GM21723 (cell line): ENCODE results near the gene PARN.

Source experiments
- ATAC-seq: cut with Tn5 transposase; IDR thresholded peaks from one replicate; pipeline ENCODE4 v1.9.1; 2021; ENCODE audit warnings: mild to moderate bottlenecking, moderate library complexity; ENCODE audit not compliant: unreplicated experiment

Gene PARN

DNA sequence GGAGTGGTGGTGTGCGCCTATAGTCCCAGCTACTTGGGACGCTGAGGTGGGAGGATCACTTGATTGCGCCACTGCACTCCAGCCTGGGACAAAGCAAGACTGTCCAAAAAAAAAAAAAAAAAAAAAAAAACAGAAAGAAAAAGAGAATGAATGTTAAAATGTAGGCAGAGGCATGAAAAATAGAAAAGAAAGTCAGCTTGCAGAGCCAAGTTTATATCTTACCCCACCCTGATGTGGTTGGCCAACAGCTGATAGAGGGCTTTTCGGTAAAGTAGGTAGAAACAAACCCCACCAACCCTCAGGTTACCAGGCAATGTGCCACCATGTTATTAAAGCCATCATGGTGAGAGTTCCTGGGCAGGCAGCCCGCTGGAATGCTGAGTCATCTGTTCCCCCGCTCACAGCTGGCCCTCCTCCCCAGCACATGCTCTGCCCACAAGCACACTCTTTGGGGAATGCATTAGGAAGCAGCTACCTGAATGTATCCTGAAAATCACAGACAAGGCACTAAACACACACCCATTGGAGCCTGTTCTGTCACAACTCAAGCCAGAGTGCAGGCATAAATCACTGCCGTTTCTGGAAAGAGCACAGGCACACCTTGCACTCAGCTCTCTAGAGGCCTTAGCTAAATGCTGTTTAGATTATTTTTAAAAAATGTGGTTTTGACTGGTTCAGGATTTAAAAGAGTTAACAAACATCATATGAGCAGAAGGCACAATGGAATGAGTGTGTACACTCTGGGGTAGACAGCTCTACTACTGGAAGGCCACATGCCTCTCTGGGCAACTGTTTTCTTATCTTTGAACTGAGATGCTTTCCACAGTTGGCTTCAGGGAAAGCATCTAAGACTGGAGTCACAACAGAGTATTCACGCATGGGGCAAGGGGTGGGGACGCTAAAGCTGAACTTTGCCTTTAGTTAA is 128.5 kb downstream of the PARN start:
- no peak for ATAC-seq

DNA sequence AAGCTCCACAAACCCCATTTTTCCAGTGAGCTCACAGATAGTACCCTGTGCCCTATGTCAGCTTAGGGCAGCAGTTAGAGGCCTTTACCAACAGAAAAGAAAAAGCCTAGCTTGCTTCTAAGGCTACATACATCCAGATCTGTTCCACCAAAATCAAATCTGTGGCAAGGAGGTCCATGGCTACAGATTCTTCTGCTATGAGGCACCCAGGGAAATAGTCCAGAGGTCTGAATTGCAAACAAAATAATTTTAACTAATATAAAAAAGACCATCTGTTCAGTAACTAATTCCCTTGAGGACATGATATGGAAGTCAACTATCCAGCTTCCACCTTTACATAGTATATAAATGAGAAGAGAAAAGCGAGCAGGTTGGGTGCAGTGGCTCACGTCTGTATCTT is 129.3 kb downstream of the PARN start:
- no peak for ATAC-seq

DNA sequence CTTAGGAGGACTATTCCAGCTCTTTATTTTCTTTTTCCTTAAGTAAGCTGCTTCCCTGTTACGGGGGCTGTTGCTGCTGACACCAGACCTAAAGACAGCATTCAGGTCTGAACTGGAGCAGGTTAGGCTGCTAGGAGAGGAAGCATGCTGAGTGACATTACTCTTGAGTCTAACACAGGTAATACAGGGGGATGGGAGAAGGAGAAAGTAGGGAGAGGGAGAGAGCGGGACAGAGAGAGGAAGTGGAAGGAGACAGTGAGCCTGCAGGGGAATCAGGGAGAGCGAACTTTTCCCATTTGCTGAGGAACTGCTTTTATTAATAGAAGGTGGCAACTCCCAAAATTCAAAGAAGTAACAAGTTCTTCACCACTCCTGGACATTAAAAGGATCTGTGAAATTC is 130.9 kb downstream of the PARN start:
- ATAC-seq: no peak

DNA sequence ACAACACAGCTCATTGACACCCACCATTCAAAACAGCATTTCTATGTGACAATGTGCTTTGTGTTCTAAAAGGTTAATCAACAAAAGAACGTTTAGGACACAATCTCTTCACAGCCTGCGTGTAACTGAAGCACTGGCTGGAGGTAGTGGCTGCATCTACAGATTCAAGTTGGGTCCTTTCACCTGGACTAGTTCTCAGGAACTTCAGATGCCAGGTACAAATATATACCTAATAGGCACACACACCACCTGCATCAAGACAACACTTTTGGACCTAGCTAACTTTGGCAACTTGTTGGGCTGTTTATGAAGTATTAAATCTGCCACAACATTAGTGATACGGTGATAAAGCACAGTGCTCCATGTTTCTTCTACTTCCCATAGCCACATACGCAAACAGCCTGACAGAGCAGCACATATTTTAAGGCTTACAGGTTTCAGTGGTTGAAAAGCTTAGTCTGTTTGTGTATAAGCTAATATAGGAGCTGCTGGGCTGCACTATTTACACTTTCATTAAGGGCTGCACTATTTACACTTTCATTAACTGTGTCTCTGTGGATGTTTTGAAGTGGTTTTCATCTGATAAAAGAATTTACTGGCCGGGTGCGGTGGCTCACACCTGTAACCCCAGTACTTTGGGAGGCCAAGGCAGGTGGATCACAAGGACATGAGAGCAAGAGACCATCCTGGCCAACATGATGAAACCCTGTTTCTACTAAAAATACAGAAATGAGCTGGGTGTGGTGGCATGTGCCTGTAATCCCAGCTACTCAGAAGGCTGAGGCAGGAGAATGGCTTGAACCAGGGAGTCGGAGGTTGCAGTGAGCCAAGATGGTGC is 132.6 kb downstream of the PARN start:
- no peak for ATAC-seq

DNA sequence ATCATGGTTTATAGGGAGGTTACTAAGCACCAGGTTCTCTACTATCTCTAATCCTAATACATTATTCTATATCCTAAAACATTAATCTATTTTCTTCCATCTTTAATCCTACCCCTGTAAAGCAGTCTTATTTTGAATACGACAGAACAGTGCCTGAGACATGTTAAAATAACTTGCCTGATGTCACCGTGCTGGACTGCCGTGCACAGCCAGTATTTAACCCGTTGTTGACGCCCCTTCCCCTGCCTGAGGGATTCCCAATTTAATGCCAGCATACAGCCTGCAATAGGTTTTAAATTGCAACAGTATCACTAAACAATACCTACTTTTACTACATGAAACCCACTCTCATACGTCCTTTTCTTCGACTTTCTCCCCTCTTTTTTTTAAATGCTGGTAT is 133.3 kb downstream of the PARN start:
- ATAC-seq: no peak

DNA sequence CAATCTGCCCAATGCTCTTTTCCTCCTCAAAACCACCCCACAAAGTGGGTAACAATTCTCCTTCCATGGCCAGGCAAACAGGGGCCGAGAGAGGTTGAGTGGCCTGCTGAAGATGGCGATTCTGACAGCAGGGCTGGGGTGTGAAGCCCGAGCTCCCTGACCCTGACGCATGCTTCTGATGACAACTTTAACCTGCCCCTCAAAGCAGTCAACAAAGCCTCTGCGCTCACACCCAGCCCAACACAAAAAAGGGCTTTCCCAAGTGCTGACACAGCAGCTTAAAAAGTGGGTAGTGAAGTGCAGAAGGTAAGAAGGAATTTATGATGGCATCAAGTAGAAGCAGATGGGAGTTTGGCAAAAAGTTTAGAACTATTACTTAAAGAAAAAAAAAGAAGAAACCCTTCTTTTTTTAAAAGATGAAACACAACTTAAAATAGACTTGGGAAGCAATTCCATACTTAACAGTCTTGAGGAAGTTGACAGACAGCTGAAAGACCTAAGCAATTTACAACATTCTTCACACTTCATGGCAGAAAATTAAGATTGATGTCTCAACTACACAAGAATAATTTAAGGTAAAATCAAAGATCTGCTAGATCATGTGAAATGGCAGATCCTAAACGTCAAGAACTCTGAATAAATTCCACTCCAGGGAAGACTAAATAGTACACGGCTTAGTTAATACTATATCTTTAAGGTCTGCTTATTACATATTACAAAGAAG is 133.9 kb downstream of the PARN start:
- ATAC-seq: no peak

DNA sequence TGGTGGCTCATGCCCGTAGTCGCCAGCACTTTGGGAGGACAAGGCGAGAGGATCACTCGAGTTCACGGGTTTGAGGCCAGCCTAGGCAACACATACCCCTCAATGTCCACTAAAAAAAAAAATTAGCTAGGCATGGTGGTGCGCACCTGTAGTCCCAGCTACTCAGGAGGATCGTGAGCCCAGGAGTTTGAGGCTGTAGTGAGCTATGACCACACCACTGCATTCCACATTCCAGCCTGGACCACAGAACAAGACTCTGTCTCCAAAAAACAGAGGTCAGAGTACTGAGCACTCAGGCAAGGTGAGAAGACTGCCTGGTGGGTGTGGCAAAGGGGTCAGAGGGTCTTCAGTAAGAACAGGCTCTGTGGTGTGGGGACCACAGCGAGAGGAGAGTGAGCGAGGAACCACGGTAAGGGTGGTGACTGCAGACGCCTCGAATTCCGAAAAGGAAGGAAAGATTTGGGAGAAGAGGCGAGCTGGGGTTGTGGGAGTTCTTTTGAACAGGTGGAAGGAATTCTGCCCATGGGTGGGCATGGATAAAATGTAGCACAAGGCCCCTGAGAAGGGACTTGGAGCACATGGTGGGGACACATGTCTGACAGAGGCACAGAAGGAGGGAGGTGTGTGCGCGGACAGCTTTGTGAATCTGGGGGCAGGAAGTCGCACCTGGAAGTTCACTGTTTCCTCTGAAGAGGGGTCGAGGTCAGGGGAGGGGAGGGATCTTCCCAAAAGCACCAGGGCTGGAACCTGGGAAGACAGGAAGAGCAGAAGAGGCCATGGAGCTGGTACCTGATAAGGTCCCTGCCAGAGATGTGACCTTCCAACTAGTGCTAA is 134.6 kb downstream of the PARN start:
- ATAC-seq: no peak

DNA sequence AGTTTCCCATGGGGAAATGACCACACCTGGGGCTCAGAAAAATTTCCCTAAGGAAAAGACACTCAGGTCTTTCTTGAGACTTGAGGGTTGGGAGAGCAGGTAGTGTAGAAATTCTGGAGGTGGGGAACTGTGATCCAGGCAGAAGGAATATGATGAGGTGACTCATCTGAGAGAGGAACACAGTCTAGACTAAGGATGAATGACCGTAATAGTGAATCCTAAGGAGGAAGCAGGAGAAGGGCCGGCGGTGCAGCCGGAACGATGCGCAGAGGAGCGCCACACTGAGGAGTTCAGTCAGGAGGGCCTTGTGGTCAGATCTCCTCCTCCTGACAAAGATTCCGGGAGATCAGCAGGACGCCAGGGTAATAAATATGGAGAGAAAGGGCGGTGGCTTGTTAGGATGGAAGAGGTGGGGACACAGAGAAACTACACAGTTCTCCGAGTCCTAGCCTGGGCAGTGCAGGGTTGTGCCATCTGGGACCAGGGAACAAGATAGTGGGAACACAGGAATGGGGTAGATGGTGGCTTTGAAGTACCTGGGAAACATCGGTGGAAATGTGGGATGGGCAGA is 135.6 kb downstream of the PARN start:
- no peak for ATAC-seq

DNA sequence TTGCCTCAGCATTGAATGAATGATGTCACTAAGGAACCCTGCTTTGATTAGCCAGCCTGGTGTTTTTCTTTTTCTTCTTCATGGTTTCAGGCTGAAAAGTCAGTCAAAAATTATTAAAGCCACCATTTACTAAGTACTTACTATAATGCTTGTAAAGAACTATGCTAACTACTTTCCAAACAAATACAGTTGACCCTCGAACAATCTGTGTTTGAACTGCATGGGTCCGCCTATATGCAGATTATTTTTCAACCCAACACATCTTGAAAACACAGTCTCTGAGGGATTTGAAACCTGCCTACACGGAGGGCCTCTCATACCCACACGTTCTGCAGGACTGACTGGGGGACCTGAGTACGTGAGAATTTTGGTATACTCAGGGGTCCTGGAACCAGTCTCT is 136.3 kb downstream of the PARN start:
- no peak for ATAC-seq

DNA sequence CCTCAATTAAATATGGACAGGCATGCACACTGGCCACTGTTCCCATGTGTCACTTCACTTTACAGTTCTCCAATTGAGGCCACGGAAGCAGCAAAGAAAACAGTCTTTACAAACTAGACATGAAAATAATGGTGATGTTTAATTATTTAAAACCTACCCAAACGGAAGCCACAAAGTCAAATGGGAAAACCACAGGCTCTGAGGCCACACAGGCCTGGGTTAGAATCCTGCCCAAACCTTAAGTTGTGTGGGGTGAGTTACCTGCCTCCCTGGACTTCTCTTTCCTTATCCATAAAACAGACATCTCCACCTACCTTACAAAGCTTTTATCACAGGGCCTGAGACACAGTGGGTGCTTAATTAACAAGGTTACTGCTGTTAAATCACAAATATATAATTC is 137.4 kb downstream of the PARN start:
- no peak for ATAC-seq

DNA sequence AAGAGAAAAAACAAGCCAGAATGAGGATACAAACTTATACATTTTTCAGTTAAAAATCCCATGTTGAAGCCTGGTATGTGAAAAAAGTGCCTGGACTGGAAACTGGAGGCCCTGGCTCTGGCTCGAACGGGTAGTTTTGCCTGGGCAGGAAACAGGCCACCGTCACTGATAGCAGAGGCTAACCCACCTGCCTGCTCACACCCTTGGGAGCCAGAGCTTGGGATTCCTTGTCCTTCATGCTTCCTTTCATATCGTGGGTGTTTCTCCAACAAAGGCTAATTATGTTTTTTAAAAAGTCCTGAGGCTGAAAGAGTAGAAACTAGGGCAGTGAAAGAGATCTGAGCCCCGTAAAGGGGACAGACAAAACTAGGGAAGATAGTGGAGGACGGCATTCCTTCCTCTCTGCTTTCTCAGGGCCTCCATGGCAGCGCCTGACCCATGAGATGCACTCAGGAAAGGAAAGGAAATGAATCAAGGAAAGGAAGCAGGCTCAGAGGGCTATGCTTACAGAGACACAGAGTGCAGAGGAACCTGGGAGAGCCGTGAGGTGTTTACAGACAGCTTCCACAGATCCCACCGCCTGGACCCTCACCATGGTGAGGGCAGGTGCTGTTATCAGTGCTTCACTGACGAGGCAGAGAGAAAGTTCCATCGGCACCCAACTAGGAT is 138.1 kb downstream of the PARN start:
- ATAC-seq: no peak

DNA sequence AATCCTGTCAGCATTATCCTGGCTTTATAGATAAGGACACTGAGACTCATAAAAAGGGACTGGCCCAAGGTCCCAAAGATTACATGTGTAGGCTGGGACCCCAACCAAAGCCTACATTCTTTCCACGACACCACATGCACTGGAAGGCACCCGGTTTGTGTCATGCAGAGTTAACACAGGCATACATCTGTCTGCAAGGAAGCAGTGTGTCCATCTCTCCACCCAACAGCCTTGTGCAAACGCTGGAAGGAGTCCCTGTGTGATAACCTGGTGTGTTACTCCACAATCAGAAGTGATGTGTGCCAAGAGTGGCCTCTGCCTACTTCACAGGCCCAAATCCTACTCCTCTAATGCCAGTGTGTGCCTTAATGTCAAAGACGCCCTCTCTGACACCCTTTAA is 139.8 kb downstream of the PARN start:
- no peak for ATAC-seq

DNA sequence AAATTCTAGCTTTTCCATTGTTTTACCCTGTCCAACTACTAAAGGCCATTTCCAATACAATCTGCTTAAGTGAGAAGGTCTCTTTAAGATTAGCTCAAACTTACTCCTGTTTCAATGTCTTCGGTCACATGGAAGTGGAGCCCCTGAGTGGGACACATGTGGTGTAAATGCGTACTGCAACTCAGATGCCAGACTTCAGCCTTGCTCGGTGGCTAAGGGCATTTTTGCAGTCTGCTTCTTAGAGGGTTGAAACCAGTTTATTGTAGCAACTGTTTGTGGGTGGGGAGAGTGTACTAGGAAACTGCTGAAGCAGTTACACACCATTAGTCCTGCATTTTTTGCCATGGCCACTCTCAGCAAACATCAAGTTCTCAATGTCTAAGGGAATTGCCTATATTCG is 140.6 kb downstream of the PARN start:
- no peak for ATAC-seq

DNA sequence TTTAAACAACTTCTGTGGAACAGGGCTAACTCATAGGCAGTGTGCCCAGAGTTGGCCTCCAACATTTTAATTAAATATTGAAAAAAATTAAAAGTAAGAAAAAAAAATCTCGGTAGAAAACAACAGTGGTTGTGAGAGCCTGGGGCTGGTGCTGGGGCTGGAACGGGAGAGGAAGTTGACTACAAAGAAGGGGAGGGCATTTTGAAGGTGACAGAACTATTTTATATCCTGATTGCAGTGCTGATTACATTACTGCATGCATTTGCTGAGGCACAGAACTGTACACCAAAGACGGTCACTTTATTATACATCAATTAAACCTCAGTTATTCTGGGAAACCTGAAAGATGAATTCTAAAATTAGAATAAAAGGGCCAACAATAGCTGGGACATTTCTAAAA is 142.5 kb downstream of the PARN start:
- ATAC-seq: no peak

DNA sequence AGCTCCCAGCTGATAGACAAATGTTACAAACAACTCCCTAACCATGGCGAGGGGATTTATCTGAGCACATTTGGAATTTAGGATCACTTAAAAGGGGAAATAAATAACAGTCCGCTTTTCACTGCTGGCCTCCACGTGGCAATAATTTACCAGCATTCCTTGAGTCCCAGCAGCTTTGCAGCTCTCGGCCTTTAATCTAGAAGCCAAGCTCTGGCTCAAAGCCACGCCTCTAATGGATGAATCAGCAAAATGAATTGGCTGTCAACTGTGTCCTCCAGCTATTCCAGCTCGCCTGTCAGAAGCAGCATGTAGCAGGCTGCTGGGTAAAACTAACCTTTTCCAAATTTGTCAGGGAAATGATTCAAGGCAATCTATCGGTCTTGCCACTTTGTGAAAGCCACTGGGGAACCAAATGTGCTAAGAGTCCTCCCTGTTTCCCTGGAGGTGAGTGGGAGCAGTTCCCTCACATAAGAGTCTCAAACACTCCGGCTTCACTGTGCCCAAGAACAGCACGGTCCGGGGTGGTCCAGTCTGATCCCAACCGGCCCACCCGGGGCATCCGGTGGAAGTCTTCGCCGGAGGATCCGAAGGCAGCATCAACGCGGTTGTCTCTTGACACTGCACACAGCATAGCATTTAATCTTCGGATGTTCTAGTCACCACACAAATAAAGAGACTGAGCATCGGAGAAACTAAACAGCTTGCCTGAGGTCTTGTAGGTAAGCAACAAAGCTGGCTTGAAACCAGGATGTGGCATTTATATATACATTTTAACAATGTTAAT is 143.3 kb downstream of the PARN start:
- ATAC-seq: no peak

DNA sequence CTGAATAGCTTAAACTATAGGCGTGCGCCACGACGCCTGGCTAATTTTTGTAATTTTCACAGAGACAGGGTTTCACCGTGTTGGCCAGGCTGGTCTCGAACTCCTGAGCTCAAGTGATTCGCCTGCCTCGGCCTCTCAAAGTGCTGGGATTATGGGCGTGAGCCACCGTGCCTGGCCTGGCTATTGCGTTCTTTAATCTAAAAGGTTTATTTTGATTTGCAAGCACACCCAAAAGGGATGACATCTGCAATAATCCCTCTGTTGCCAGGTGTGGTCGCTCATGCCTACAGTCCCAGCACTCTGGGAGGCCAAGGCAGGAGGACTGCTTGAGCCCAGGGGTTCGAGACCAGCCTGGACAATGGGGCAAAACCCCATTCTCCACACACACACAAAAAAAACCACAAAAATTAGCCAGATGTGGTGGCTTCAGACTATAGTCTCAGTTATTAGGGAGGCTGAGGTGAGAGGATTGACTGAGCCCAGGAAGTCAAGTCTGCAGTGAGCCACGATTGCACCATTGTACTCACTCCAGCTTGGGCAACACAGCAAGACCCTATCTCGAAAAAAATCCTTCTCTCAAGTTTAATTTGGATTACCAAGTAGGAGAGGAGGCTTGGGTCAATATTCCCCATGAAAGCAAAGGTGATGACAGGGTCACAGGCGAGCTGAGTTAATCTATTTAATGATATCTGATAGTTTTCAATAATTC is 144.1 kb downstream of the PARN start:
- no peak for ATAC-seq

DNA sequence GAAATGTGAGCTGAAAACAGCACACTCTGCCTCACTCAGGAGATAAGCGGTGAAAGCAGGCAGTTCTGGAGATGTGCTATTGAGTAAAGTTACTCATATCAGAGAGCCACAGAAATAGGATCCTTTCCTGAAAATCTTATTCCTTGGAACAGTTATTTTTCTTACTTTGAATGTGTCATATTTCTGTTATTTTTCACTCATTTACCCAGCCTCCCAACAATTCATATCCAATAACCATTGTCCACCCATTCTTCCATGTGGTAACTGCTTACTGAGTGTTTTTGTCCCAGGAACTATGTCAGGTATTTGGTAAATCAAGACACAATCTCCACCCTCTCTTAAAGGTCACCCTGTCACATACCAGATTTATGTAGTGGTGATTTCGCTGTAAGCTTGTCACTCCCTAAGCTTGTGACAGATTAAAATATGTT is 144.9 kb downstream of the PARN start:
- ATAC-seq: no peak

DNA sequence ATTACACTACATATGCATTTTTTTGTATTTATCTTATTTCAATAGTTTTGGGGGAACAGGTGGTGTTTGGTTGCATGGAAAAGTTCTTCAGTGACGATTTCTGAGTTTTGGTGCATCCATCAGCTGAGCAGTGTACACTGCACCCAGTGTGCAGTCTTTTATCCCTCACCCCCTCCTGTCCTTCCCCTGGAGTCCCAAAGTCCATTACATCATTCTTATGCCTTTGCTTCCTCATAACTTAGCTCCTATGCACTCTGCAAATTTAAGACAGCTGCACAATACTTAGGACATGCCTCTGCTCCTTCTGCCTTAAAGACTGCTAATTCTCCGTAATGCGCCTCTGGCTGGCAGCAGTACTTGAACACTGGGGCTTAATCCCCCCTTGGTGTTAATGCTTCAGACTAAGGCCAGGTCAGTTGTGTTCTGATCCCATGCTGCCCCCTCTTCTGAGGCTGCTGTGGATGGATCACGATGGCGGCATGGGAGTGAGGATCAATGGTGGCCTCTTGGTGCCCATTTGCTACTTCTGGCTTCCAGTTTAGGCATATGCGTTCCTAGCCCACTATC is 146.2 kb downstream of the PARN start:
- ATAC-seq: no peak
